HEK293 (cell line): ENCODE data around the gene TTLL7.

Experiments used
- CTCF ChIA-PET: fragments of 350-600 bp; formaldehyde crosslinking; extraction: SDS; loops from one replicate; lab custom pipeline; 2021; ENCODE audit warnings: antibody characterized with exemption; lab: Yijun Ruan, JAX
- POLR2A ChIA-PET: fragments of 300-600 bp; formaldehyde crosslinking; extraction: SDS; loops from one replicate; lab custom pipeline; 2020; ENCODE audit warnings: antibody characterized with exemption, inconsistent platforms; lab: Yijun Ruan, JAX
- H3K27ac ChIP-seq: fragments of 200-500 bp; sonication (Bioruptor generic); 2 replicates; pipeline ENCODE4 v1.5.1; 2014; ENCODE audit warnings: low read depth, low read length, control low read depth, inconsistent platforms; ENCODE audit errors: extremely low read depth
- H3K36me3 ChIP-seq, 2 experiments: fragments of 200-500 bp in 1 of 2; sonication (Bioruptor generic) in 1 of 2; 1 replicate in 1 of 2; 2 replicates in 1 of 2; pipeline ENCODE4 v1.5.1; 2014 to 2017; ENCODE audit warnings: inconsistent platforms in 2 of 2, low read length in 2 of 2; ENCODE audit not compliant: control insufficient read depth in 2 of 2, insufficient read depth in 1 of 2
- H3K4me1 ChIP-seq: fragments of 200-500 bp; sonication (Bioruptor generic); 2 replicates; pipeline ENCODE4 v1.5.1; 2014; ENCODE audit warnings: mild to moderate bottlenecking, low read length, inconsistent platforms; ENCODE audit not compliant: control insufficient read depth, insufficient read depth
- H3K4me3 ChIP-seq: 2 replicates; pipeline ENCODE4 v1.5.1; 2011; ENCODE audit warnings: low read depth, mild to moderate bottlenecking, control low read depth, low read length, moderate library complexity
- H3K9me3 ChIP-seq: fragments of 200-500 bp; sonication (Bioruptor generic); 2 replicates; pipeline ENCODE4 v1.5.1; 2014; ENCODE audit warnings: low read depth, low read length, inconsistent platforms; ENCODE audit not compliant: control insufficient read depth, insufficient read depth
- GLI2 ChIP-seq: fragments of 450-650 bp; formaldehyde crosslinking; IDR thresholded peaks from 2 replicates; pipeline ENCODE4; 2017; ENCODE audit warnings: missing biosample characterization, missing genetic modification characterization, low read depth, borderline replicate concordance
- HOXD13 ChIP-seq: sonication (generic); formaldehyde crosslinking; IDR thresholded peaks from 2 replicates; pipeline ENCODE4 v1.8.0; 2022; ENCODE audit warnings: missing genetic modification reagents, borderline replicate concordance
- SP2 ChIP-seq: fragments of 450-650 bp; formaldehyde crosslinking; IDR thresholded peaks from 2 replicates; pipeline ENCODE4 v1.5.1; 2016; ENCODE audit warnings: missing biosample characterization, missing genetic modification characterization
- ZBTB48 ChIP-seq: fragments of 450-650 bp; formaldehyde crosslinking; IDR thresholded peaks from 2 replicates; pipeline ENCODE4 v1.5.1; 2016; ENCODE audit warnings: missing biosample characterization, missing genetic modification characterization
- ZBTB7A ChIP-seq: fragments of 450-650 bp; formaldehyde crosslinking; IDR thresholded peaks from 2 replicates; pipeline ENCODE4 v1.5.1; 2016; ENCODE audit warnings: low read depth, missing biosample characterization, missing genetic modification characterization
- ZEB2 ChIP-seq: fragments of 450-650 bp; formaldehyde crosslinking; IDR thresholded peaks from 2 replicates; pipeline ENCODE4 v1.5.1; 2016; ENCODE audit warnings: missing biosample characterization, missing genetic modification characterization
- ZNF214 ChIP-seq: fragments of 450-650 bp; formaldehyde crosslinking; IDR thresholded peaks from 2 replicates; pipeline ENCODE4 v1.5.1; 2017; ENCODE audit warnings: missing biosample characterization, mild to moderate bottlenecking, missing genetic modification characterization, borderline replicate concordance
- ZNF223 ChIP-seq: fragments of 450-650 bp; formaldehyde crosslinking; IDR thresholded peaks from 2 replicates; pipeline ENCODE4 v1.5.1; 2016; ENCODE audit warnings: missing biosample characterization, missing genetic modification characterization
- ZNF274 ChIP-seq, 2 experiments: fragments of 200-500 bp in 1 of 2; fragments of 450-650 bp in 1 of 2; sonication (Bioruptor generic) in 1 of 2; formaldehyde crosslinking in 1 of 2; IDR thresholded peaks; 2 replicates each; pipeline versions ENCODE4 v1.5.1 to v1.6.1; 2014 to 2016; ENCODE audit warnings: borderline replicate concordance in 1 of 2, inconsistent platforms in 1 of 2, low read length in 1 of 2, missing biosample characterization in 1 of 2, missing genetic modification characterization in 1 of 2
- ZNF350 ChIP-seq: fragments of 450-650 bp; formaldehyde crosslinking; IDR thresholded peaks from 2 replicates; pipeline ENCODE4 v1.5.0; 2017; ENCODE audit warnings: missing biosample characterization, mild to moderate bottlenecking, missing genetic modification characterization
- ZNF37A ChIP-seq: fragments of 450-650 bp; IDR thresholded peaks from 2 replicates; pipeline ENCODE4 v1.5.1; 2018; ENCODE audit warnings: missing biosample characterization, missing genetic modification characterization
- ZNF404 ChIP-seq: fragments of 450-650 bp; formaldehyde crosslinking; IDR thresholded peaks from 2 replicates; pipeline ENCODE4 v1.5.1; 2017; ENCODE audit warnings: missing biosample characterization, missing genetic modification characterization
- ZNF514 ChIP-seq: fragments of 450-650 bp; formaldehyde crosslinking; IDR thresholded peaks from 2 replicates; pipeline ENCODE4 v1.5.1; 2016; ENCODE audit warnings: missing biosample characterization, missing genetic modification characterization
- ZNF549 ChIP-seq: fragments of 450-650 bp; IDR thresholded peaks from 2 replicates; pipeline ENCODE4 v1.5.1; 2018; ENCODE audit warnings: missing biosample characterization, missing genetic modification characterization, mild to moderate bottlenecking, inconsistent platforms, moderate library complexity
- ZNF621 ChIP-seq: fragments of 450-650 bp; formaldehyde crosslinking; IDR thresholded peaks from 2 replicates; pipeline ENCODE4 v1.5.1; 2017; ENCODE audit warnings: missing biosample characterization, missing genetic modification characterization
- ZNF654 ChIP-seq: fragments of 450-650 bp; formaldehyde crosslinking; IDR thresholded peaks from 2 replicates; pipeline ENCODE4 v1.5.1; 2016; ENCODE audit warnings: low read depth, missing biosample characterization, missing genetic modification characterization
- ZNF791 ChIP-seq: fragments of 450-650 bp; formaldehyde crosslinking; IDR thresholded peaks from 2 replicates; pipeline ENCODE4 v1.5.1; 2016; ENCODE audit warnings: missing biosample characterization, missing genetic modification characterization
- ZNF830 ChIP-seq: fragments of 450-650 bp; IDR thresholded peaks from 2 replicates; pipeline ENCODE4 v1.5.0; 2018; ENCODE audit warnings: missing biosample characterization, missing genetic modification characterization, low read depth, mild to moderate bottlenecking, moderate library complexity
- TF ChIP-seq, protein P1 (sequence below): fragments of 450-650 bp; IDR thresholded peaks from 2 replicates; pipeline ENCODE4 v1.5.1; 2018; ENCODE audit warnings: missing biosample characterization, mild to moderate bottlenecking, missing genetic modification characterization
- TF ChIP-seq, protein P2 (sequence below): fragments of 450-650 bp; formaldehyde crosslinking; IDR thresholded peaks from 2 replicates; pipeline ENCODE4 v1.5.1; 2016; ENCODE audit warnings: missing biosample characterization, missing genetic modification characterization
- TF ChIP-seq, protein P3 (sequence below): sonication (generic); formaldehyde crosslinking; IDR thresholded peaks from 2 replicates; pipeline ENCODE4 v1.8.1; 2022; ENCODE audit warnings: mild to moderate bottlenecking, moderate library complexity, missing genetic modification reagents
- TF ChIP-seq, protein P4 (sequence below): fragments of 450-650 bp; formaldehyde crosslinking; IDR thresholded peaks from 2 replicates; pipeline ENCODE4 v1.5.1; 2016; ENCODE audit warnings: missing biosample characterization, missing genetic modification characterization
- TF ChIP-seq, protein P5 (sequence below): fragments of 450-650 bp; formaldehyde crosslinking; IDR thresholded peaks from 2 replicates; pipeline ENCODE4 v1.5.1; 2016; ENCODE audit warnings: missing biosample characterization, missing genetic modification characterization
- TF ChIP-seq, protein P6 (sequence below): fragments of 450-650 bp; formaldehyde crosslinking; conservative IDR thresholded peaks from 2 replicates; pipeline ENCODE4 v1.5.1; 2016; ENCODE audit warnings: low read depth, missing biosample characterization, missing genetic modification characterization

The TTLL7 gene

DNA sequence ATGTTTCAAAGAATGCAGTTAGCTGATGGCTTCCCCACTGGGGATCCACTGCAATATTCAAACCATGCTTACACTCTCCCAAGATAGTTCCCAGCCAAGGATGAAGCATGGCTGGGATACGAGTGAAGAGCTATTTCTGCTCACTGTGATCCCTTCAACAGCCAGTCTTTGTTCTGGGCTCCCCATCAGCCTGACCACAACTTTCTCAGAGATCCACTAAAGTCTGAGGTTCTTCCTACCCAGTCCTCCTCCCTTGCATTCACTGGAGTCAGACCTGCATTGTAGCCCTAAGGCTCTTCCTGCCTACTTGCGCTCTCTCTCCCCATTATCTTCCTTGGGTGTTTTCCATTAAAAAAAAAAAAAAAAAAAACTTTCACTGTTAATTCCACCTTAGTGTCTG lies 101.4 kb downstream of the TTLL7 start:
- Histone ChIP-seq H3K9me3 (no peaks in the 10 kb centered on the region), H3K4me1 (0 out of 2 replicates have a peak, but pooled peaks cover 3% of the 10 kb centered on the region), H3K36me3 (no peaks in the 10 kb centered on the region), H3K4me3 (no peak overlapping the region), H3K27ac (no peak overlapping the region)
- ChIA-PET CTCF (interaction anchor here (0.6 to 3.1 kb wide), 4 partner anchors 7 to 258 kb away, joined by 3 to 9 read pairs (median 4); no protein-coding TSS in a partner anchor), POLR2A (interaction anchor here (0.6 kb wide), 1 partner anchor 573 kb away, joined by 3 read pairs; no protein-coding TSS in a partner anchor)
- TF ChIP-seq ZNF830 (no peak), ZNF404 (tag by site-specific recombination) (no peak), ZNF214 (tag by site-specific recombination) (no peak), ZBTB7A (tag by site-specific recombination) (no peak), ZNF621 (tag by site-specific recombination) (no peak)
- TF ChIP-seq, protein P1, sequence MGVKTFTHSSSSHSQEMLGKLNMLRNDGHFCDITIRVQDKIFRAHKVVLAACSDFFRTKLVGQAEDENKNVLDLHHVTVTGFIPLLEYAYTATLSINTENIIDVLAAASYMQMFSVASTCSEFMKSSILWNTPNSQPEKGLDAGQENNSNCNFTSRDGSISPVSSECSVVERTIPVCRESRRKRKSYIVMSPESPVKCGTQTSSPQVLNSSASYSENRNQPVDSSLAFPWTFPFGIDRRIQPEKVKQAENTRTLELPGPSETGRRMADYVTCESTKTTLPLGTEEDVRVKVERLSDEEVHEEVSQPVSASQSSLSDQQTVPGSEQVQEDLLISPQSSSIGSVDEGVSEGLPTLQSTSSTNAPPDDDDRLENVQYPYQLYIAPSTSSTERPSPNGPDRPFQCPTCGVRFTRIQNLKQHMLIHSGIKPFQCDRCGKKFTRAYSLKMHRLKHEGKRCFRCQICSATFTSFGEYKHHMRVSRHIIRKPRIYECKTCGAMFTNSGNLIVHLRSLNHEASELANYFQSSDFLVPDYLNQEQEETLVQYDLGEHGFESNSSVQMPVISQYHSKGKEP (tag by site-specific recombination), result no peak

DNA sequence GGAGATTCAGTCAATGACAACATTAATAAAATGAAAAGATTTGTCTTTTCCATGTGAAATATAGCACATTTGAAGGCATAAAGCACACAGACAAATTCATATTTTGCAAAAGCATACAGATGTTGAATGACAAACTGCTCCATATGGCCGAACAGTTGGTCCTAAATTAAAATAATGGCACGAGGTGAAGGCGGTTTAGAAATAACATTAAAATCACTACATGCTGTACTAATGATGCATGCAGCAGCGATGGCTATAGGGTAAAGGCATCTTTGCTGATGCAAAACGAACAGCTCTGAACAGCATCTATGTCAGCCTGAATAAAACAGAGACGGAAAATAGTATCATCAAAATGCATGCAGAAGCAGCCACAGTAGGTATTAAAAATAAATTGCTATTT lies 102.6 kb downstream of the TTLL7 start:
- Histone ChIP-seq H3K4me1 (no peaks in the 10 kb centered on the region), H3K9me3 (no peaks in the 10 kb centered on the region), H3K27ac (no peak overlapping the region)
- TF ChIP-seq ZNF274 (IDR thresholded peaks at IDR 0.05; ENCODE audit: low read length), result no peak
- no peak for TF ChIP-seq ZNF274 (tag by site-specific recombination; IDR thresholded peaks at IDR 0.05; ENCODE audit: borderline replicate concordance)
- TF ChIP-seq, protein P2, sequence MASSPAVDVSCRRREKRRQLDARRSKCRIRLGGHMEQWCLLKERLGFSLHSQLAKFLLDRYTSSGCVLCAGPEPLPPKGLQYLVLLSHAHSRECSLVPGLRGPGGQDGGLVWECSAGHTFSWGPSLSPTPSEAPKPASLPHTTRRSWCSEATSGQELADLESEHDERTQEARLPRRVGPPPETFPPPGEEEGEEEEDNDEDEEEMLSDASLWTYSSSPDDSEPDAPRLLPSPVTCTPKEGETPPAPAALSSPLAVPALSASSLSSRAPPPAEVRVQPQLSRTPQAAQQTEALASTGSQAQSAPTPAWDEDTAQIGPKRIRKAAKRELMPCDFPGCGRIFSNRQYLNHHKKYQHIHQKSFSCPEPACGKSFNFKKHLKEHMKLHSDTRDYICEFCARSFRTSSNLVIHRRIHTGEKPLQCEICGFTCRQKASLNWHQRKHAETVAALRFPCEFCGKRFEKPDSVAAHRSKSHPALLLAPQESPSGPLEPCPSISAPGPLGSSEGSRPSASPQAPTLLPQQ (tag by site-specific recombination), result no peak
- TF ChIP-seq SP2 (tag by site-specific recombination), result no peak
- TF ChIP-seq ZNF223 (tag by site-specific recombination), result no peak
- no peak for TF ChIP-seq ZNF791 (tag by site-specific recombination)
- TF ChIP-seq GLI2 (tag by site-specific recombination), result no peak
- TF ChIP-seq, protein P3, sequence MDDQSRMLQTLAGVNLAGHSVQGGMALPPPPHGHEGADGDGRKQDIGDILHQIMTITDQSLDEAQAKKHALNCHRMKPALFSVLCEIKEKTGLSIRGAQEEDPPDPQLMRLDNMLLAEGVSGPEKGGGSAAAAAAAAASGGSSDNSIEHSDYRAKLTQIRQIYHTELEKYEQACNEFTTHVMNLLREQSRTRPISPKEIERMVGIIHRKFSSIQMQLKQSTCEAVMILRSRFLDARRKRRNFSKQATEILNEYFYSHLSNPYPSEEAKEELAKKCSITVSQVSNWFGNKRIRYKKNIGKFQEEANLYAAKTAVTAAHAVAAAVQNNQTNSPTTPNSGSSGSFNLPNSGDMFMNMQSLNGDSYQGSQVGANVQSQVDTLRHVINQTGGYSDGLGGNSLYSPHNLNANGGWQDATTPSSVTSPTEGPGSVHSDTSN (CRISPR knock-in tag), result no peak
- TF ChIP-seq, protein P4, sequence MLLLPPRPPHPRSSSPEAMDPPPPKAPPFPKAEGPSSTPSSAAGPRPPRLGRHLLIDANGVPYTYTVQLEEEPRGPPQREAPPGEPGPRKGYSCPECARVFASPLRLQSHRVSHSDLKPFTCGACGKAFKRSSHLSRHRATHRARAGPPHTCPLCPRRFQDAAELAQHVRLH (tag by site-specific recombination), result no peak
- TF ChIP-seq, protein P5, sequence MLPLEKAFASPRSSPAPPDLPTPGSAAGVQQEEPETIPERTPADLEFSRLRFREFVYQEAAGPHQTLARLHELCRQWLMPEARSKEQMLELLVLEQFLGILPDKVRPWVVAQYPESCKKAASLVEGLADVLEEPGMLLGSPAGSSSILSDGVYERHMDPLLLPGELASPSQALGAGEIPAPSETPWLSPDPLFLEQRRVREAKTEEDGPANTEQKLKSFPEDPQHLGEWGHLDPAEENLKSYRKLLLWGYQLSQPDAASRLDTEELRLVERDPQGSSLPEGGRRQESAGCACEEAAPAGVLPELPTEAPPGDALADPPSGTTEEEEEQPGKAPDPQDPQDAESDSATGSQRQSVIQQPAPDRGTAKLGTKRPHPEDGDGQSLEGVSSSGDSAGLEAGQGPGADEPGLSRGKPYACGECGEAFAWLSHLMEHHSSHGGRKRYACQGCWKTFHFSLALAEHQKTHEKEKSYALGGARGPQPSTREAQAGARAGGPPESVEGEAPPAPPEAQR (tag by site-specific recombination), result no peak
- TF ChIP-seq, protein P6, sequence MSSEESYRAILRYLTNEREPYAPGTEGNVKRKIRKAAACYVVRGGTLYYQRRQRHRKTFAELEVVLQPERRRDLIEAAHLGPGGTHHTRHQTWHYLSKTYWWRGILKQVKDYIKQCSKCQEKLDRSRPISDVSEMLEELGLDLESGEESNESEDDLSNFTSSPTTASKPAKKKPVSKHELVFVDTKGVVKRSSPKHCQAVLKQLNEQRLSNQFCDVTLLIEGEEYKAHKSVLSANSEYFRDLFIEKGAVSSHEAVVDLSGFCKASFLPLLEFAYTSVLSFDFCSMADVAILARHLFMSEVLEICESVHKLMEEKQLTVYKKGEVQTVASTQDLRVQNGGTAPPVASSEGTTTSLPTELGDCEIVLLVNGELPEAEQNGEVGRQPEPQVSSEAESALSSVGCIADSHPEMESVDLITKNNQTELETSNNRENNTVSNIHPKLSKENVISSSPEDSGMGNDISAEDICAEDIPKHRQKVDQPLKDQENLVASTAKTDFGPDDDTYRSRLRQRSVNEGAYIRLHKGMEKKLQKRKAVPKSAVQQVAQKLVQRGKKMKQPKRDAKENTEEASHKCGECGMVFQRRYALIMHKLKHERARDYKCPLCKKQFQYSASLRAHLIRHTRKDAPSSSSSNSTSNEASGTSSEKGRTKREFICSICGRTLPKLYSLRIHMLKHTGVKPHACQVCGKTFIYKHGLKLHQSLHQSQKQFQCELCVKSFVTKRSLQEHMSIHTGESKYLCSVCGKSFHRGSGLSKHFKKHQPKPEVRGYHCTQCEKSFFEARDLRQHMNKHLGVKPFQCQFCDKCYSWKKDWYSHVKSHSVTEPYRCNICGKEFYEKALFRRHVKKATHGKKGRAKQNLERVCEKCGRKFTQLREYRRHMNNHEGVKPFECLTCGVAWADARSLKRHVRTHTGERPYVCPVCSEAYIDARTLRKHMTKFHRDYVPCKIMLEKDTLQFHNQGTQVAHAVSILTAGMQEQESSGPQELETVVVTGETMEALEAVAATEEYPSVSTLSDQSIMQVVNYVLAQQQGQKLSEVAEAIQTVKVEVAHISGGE (tag by site-specific recombination), result no peak
- no peak for TF ChIP-seq ZEB2 (tag by site-specific recombination)
- TF ChIP-seq ZBTB48, result no peak
- no peak for TF ChIP-seq ZNF549 (tag by site-specific recombination)
- TF ChIP-seq ZNF514, result no peak
- no peak for TF ChIP-seq ZNF350 (tag by site-specific recombination)
- no peak for TF ChIP-seq ZNF654 (tag by site-specific recombination)
- TF ChIP-seq ZNF37A (tag by site-specific recombination), result no peak
- TF ChIP-seq HOXD13 (CRISPR knock-in tag), result no peak
- TF ChIP-seq, all 188 proteins: peak for 0
- ChIA-PET POLR2A (no interaction called here), CTCF (interaction anchor here (0.9 to 3.1 kb wide), 3 partner anchors 9 to 11 kb away, joined by 3 to 9 read pairs (median 3); no protein-coding TSS in a partner anchor)
- H3K4me3 ChIP-seq, result no peak overlapping the region
- no peaks in the 10 kb centered on the region for H3K36me3 ChIP-seq
